ENCODE measurements around the gene ATF7IP. TPM values are rescaled to one million over a fixed set of nuclear protein-coding genes. Genes with fewer than 3 reads are reported as not detected.

ATF7IP gene
- total RNA-seq, 1 experiment from 2014 or later, result 25.4 TPM

GRCh38 chr12:14450479-14450878 lies 85.0 kb downstream of the ATF7IP start:
- Histone ChIP-seq H3K9me3 (ENCODE audit: control insufficient read depth, insufficient read depth, low read depth, low read length) (no peaks in the 10 kb centered on the region), H3K36me3 (ENCODE audit: control insufficient read depth, insufficient read depth, low read length) (peaks cover 2% of the 10 kb centered on the region; the same call in 1 of the 2 replicates), H3K27ac (ENCODE audit: low read length) (no peak overlapping the region), H3K4me1 (ENCODE audit: control insufficient read depth, insufficient read depth, low read length) (no peaks in the 10 kb centered on the region), H3K27me3 (ENCODE audit: control insufficient read depth, insufficient read depth, low read length) (no peaks in the 10 kb centered on the region), H3K4me3 (ENCODE audit: low read depth in 2 of 2, low read length in 2 of 2) (no peak overlapping the region)
- POLR2A ChIA-PET, result no interaction called here
- intact Hi-C loops (cut with micrococcal nuclease; ENCODE audit: unreplicated experiment) (loop anchor here (5.0 kb wide), 1 partner anchor 213 kb away; no protein-coding TSS in a partner anchor), in situ Hi-C loops (cut with HindIII; ENCODE audit: low pct_unique_long_range_greater_than_20kb, low sequenced_read_pairs) (no loop called here)
- DNase-seq (ENCODE audit: low read depth, low spot score), result no peak
- BruUV-seq (replicated peaks), result no TSS peak
- CTCF ChIA-PET, result no interaction called here
- ATAC-seq, result no peak
- TF ChIP-seq POLR2AphosphoS5 (IDR thresholded peaks at IDR 0.05; ENCODE audit: low read depth, low read length), result no peak
- no peak for TF ChIP-seq REST (IDR thresholded peaks at IDR 0.05; ENCODE audit: insufficient read depth in 1 of 2, low read depth in 2 of 2, low read length in 1 of 2)
- TF ChIP-seq TCF7L2 (IDR thresholded peaks at IDR 0.05; ENCODE audit: low read depth, low read length), result no peak
- no peak for TF ChIP-seq SIN3A (IDR thresholded peaks at IDR 0.05; ENCODE audit: borderline replicate concordance, insufficient read depth, low read depth, low read length)
- no peak for TF ChIP-seq CTCF (IDR thresholded peaks at IDR 0.05)

- ChIA-PET POLR2A (no interaction called here), CTCF (interaction anchor here (1.1 kb wide), 1 partner anchor 214 kb away, joined by 3 read pairs; no protein-coding TSS in a partner anchor)
- no peak for DNase-seq (ENCODE audit: low read depth, low spot score)
- intact Hi-C loops (cut with micrococcal nuclease; ENCODE audit: unreplicated experiment), result loop anchor here (5.0 kb wide), 1 partner anchor 215 kb away; no protein-coding TSS in a partner anchor
- Histone ChIP-seq H3K9me3 (ENCODE audit: control insufficient read depth, insufficient read depth, low read depth, low read length) (no peaks in the 10 kb centered on the region), H3K27me3 (ENCODE audit: control insufficient read depth, insufficient read depth, low read length) (no peaks in the 10 kb centered on the region), H3K27ac (ENCODE audit: low read length) (no peak overlapping the region), H3K4me1 (ENCODE audit: control insufficient read depth, insufficient read depth, low read length) (no peaks in the 10 kb centered on the region), H3K4me3 (ENCODE audit: low read depth in 2 of 2, low read length in 2 of 2) (no peak overlapping the region), H3K36me3 (ENCODE audit: control insufficient read depth, insufficient read depth, low read length) (peaks cover 2% of the 10 kb centered on the region; the same call in 1 of the 2 replicates)
- no TSS peak for BruUV-seq (replicated peaks)
- TF ChIP-seq REST (IDR thresholded peaks at IDR 0.05; ENCODE audit: insufficient read depth in 1 of 2, low read depth in 2 of 2, low read length in 1 of 2) (no peak), SIN3A (IDR thresholded peaks at IDR 0.05; ENCODE audit: borderline replicate concordance, insufficient read depth, low read depth, low read length) (no peak), CTCF (IDR thresholded peaks at IDR 0.05) (no peak), TCF7L2 (IDR thresholded peaks at IDR 0.05; ENCODE audit: low read depth, low read length) (no peak), POLR2AphosphoS5 (IDR thresholded peaks at IDR 0.05; ENCODE audit: low read depth, low read length) (no peak)
- in situ Hi-C loops (cut with HindIII; ENCODE audit: low pct_unique_long_range_greater_than_20kb, low sequenced_read_pairs), result no loop called here
- ATAC-seq, result no peak
Observed at GRCh38 chr12:14452336-14452735, 86.9 kb downstream of the ATF7IP start.
